CD4-positive, alpha-beta memory T cell (primary cell): ENCODE results near the gene STX10. TPM values are rescaled to one million over a fixed set of nuclear protein-coding genes. Genes with fewer than 3 reads are reported as not detected.

Experiments used
- CTCF ChIA-PET: fragments of 350-600 bp; sonication (Branson Sonifier 250); formaldehyde crosslinking; loops from one replicate; lab custom pipeline; 2021; ENCODE audit warnings: inconsistent platforms; ENCODE audit not compliant: partially characterized antibody; lab: Charles Lee
- POLR2A ChIA-PET: fragments of 350-600 bp; sonication (Branson Sonifier 250); formaldehyde crosslinking; loops from one replicate; lab custom pipeline; 2021; ENCODE audit not compliant: partially characterized antibody; lab: Charles Lee
- DNase-seq, 5 donors: peaks; one replicate each; pipeline versions ENCODE4 v3.0.0 to v3.0.0-alpha.2; 2020 to 2022; ENCODE audit warnings: mixed read lengths in 1 of 5
- H3K27ac ChIP-seq: one replicate; pipeline ENCODE4 v1.7.0; 2013; ENCODE audit warnings: low read depth, low read length
- H3K27me3 ChIP-seq: 2 replicates; pipeline ENCODE4 v1.7.0; 2013; ENCODE audit warnings: mild to moderate bottlenecking, low read length, moderate library complexity; ENCODE audit not compliant: insufficient read depth
- H3K36me3 ChIP-seq: 2 replicates; pipeline ENCODE4 v1.7.0; 2013; ENCODE audit warnings: mild to moderate bottlenecking, low read length, moderate library complexity; ENCODE audit not compliant: insufficient read depth
- H3K4me1 ChIP-seq: 2 replicates; pipeline ENCODE4 v1.7.0; 2013; ENCODE audit warnings: mild to moderate bottlenecking, low read length, moderate library complexity; ENCODE audit not compliant: insufficient read depth
- H3K4me3 ChIP-seq, 2 donors: one replicate each; pipeline ENCODE4 v1.7.0; 2013; ENCODE audit warnings: low read length in 2 of 2, mild to moderate bottlenecking in 1 of 2
- H3K9me3 ChIP-seq, 2 donors: one replicate each; pipeline ENCODE4 v1.7.0; 2013; ENCODE audit warnings: low read length in 2 of 2, control low read depth in 1 of 2; ENCODE audit not compliant: control insufficient read depth in 1 of 2
- H3K27ac Mint-ChIP-seq, 7 donors: one replicate each; pipeline ENCODE4 v1.8.0; 2020 to 2021; ENCODE audit warnings: mixed read lengths in 7 of 7, mild to moderate bottlenecking in 6 of 7, inconsistent platforms in 3 of 7, moderate library complexity in 3 of 7
- H3K27me3 Mint-ChIP-seq, 2 donors: one replicate each; pipeline ENCODE4 v1.8.0; 2020 to 2021; ENCODE audit warnings: mixed read lengths in 2 of 2
- H3K36me3 Mint-ChIP-seq, 2 donors: one replicate each; pipeline ENCODE4 v1.8.0; 2020 to 2021; ENCODE audit warnings: mixed read lengths in 2 of 2, inconsistent platforms in 1 of 2, mild to moderate bottlenecking in 1 of 2
- H3K4me1 Mint-ChIP-seq, 4 donors: one replicate each; pipeline ENCODE4 v1.8.0; 2020 to 2021; ENCODE audit warnings: mixed read lengths in 4 of 4, mild to moderate bottlenecking in 1 of 4
- H3K4me3 Mint-ChIP-seq, 8 donors: one replicate each; pipeline ENCODE4 v1.8.0; 2020 to 2021; ENCODE audit warnings: mixed read lengths in 8 of 8, mild to moderate bottlenecking in 7 of 8, moderate library complexity in 6 of 8, inconsistent platforms in 3 of 8
- H3K9me3 Mint-ChIP-seq, 8 donors: one replicate each; pipeline ENCODE4 v1.8.0; 2020 to 2021; ENCODE audit warnings: mixed read lengths in 8 of 8, mild to moderate bottlenecking in 5 of 8, inconsistent platforms in 3 of 8, moderate library complexity in 1 of 8
- intact Hi-C: fragments of 100-400 bp; cut with micrococcal nuclease; formaldehyde crosslinking; loops from one replicate; pipeline ENCODE4 v1.15.1; 2023
- polyA plus RNA-seq, 2 donors: library from polyadenylated mRNA; unstranded; fragments of 300-500 nt; fragmentation: Illumina TruSeq; gene quantifications; one replicate each; pipeline ENCODE4 v1.2.3, GENCODE V29; 2021
- total RNA-seq, 2 experiments: library from RNA; stranded (reverse); gene quantifications; one replicate each; pipeline ENCODE4 v1.2.3, GENCODE V29; 2021

STX10 gene
- total and polyA plus RNA-seq, 4 experiments from 2014 or later: 57.9 to 64.2 (median 63.9) TPM

GRCh38 chr19:13128583-13128982, 21.6 kb downstream of the STX10 start:
- CTCF ChIA-PET: interaction anchor here (0.7 to 1.2 kb wide), 4 partner anchors 15 to 163 kb away, joined by 3 to 4 read pairs (median 3); no protein-coding TSS in a partner anchor

GRCh38 chr19:13127811-13128575, 22.2 kb downstream of the STX10 start:
- Histone ChIP-seq H3K4me3 (no peak overlapping the region), H3K36me3 (no peaks in the 10 kb centered on the region), H3K4me1 (peaks cover 26% of the 10 kb centered on the region), H3K27me3 (no peaks in the 10 kb centered on the region), H3K9me3 (no peaks in the 10 kb centered on the region), H3K27ac (no peak overlapping the region)
- H3K27ac Mint-ChIP-seq: peak overlapping the region in 2 of 7 donors; percentile 13 to 66
- ChIA-PET POLR2A (interaction anchor here (0.7 kb wide), 1 partner anchor 12 kb away, joined by 3 read pairs; no protein-coding TSS in a partner anchor), CTCF (interaction anchor here (0.6 to 1.2 kb wide), 6 partner anchors 16 to 330 kb away, joined by 3 to 4 read pairs (median 3); no protein-coding TSS in a partner anchor)
- DNase-seq: no peak
- intact Hi-C loops: no loop called here
- no peaks in the 10 kb centered on the region for H3K27me3 Mint-ChIP-seq
- peaks cover 0 to 12% of the 10 kb centered on the region in 2 donors for H3K36me3 Mint-ChIP-seq
- no peak overlapping the region for H3K4me3 Mint-ChIP-seq
- peaks cover 22 to 36% (median 26%) of the 10 kb centered on the region in 4 donors for H3K4me1 Mint-ChIP-seq
- H3K9me3 Mint-ChIP-seq: no peaks in the 10 kb centered on the region

More at GRCh38 chr19:13128583-13128982, 21.6 kb downstream of the STX10 start:
- H3K36me3 ChIP-seq: no peaks in the 10 kb centered on the region
- DNase-seq: no peak
- no peak overlapping the region for H3K27ac ChIP-seq
- POLR2A ChIA-PET: interaction anchor here (0.9 kb wide), 1 partner anchor 24 kb away, joined by 3 read pairs; no protein-coding TSS in a partner anchor
- Mint-ChIP-seq H3K9me3 (no peaks in the 10 kb centered on the region), H3K4me3 (no peak overlapping the region), H3K36me3 (peaks cover 0 to 12% of the 10 kb centered on the region in 2 donors), H3K27me3 (no peaks in the 10 kb centered on the region), H3K4me1 (peaks cover 26 to 41% (median 30%) of the 10 kb centered on the region in 4 donors), H3K27ac (peak overlapping the region in 3 of 7 donors; percentile 25 to 36 (median 35))
- peaks cover 32% of the 10 kb centered on the region for H3K4me1 ChIP-seq
- H3K4me3 ChIP-seq: no peak overlapping the region
- intact Hi-C loops: no loop called here
- H3K27me3 ChIP-seq: no peaks in the 10 kb centered on the region
- H3K9me3 ChIP-seq: no peaks in the 10 kb centered on the region

- Mint-ChIP-seq H3K27ac (no peak overlapping the region), H3K4me3 (no peak overlapping the region), H3K4me1 (peaks cover 19 to 36% (median 23%) of the 10 kb centered on the region in 4 donors), H3K27me3 (no peaks in the 10 kb centered on the region), H3K9me3 (no peaks in the 10 kb centered on the region), H3K36me3 (peaks cover 0 to 13% of the 10 kb centered on the region in 2 donors)
- Histone ChIP-seq H3K9me3 (no peaks in the 10 kb centered on the region), H3K27me3 (no peaks in the 10 kb centered on the region), H3K36me3 (no peaks in the 10 kb centered on the region), H3K27ac (no peak overlapping the region), H3K4me1 (peaks cover 23% of the 10 kb centered on the region), H3K4me3 (no peak overlapping the region)
- intact Hi-C loops: no loop called here
- ChIA-PET POLR2A (no interaction called here), CTCF (interaction anchor here (1.1 kb wide), 1 partner anchor 150 kb away, joined by 4 read pairs; no protein-coding TSS in a partner anchor)
- no peak for DNase-seq
Observed at GRCh38 chr19:13127051-13127450, 23.1 kb downstream of the STX10 start.

- Mint-ChIP-seq H3K27ac (peak overlapping the region in 4 of 7 donors; percentile 17 to 71 (median 42)), H3K9me3 (no peaks in the 10 kb centered on the region), H3K4me1 (peaks cover 20 to 49% (median 34%) of the 10 kb centered on the region in 4 donors), H3K36me3 (peaks cover 0 to 14% of the 10 kb centered on the region in 2 donors), H3K4me3 (no peak overlapping the region), H3K27me3 (no peaks in the 10 kb centered on the region)
- ChIA-PET CTCF (interaction anchor here (0.7 to 1.2 kb wide), 2 partner anchors 19 to 26 kb away, joined by 3 read pairs; no protein-coding TSS in a partner anchor), POLR2A (interaction anchor here (0.6 to 1.5 kb wide), 3 partner anchors 9 to 26 kb away, joined by 3 read pairs; no protein-coding TSS in a partner anchor)
- intact Hi-C loops: no loop called here
- Histone ChIP-seq H3K4me3 (no peak overlapping the region), H3K9me3 (no peaks in the 10 kb centered on the region), H3K27ac (no peak overlapping the region), H3K36me3 (no peaks in the 10 kb centered on the region), H3K27me3 (no peaks in the 10 kb centered on the region), H3K4me1 (peaks cover 43% of the 10 kb centered on the region)
- DNase-seq: no peak
Observed at GRCh38 chr19:13122980-13123957, 26.9 kb downstream of the STX10 start.

- H3K9me3 ChIP-seq: no peaks in the 10 kb centered on the region
- Mint-ChIP-seq H3K27ac (peak overlapping the region in 5 of 7 donors; percentile 39 to 71 (median 60)), H3K4me3 (peak overlapping the region in 3 of 8 donors; percentile 6 to 59 (median 42)), H3K36me3 (peaks cover 0 to 17% of the 10 kb centered on the region in 2 donors), H3K4me1 (peaks cover 17 to 49% (median 33%) of the 10 kb centered on the region in 4 donors), H3K9me3 (peaks cover 0 to 2% (median 0%) of the 10 kb centered on the region in 8 donors), H3K27me3 (no peaks in the 10 kb centered on the region)
- no peak overlapping the region for H3K4me3 ChIP-seq
- no peak overlapping the region for H3K27ac ChIP-seq
- no peaks in the 10 kb centered on the region for H3K27me3 ChIP-seq
- no peaks in the 10 kb centered on the region for H3K36me3 ChIP-seq
- CTCF ChIA-PET: interaction anchor here (0.7 kb wide), 1 partner anchor 27 kb away, joined by 3 read pairs; no protein-coding TSS in a partner anchor
- POLR2A ChIA-PET: interaction anchor here (1.2 kb wide), 1 partner anchor 26 kb away, joined by 3 read pairs; no protein-coding TSS in a partner anchor
- peaks cover 44% of the 10 kb centered on the region for H3K4me1 ChIP-seq
- DNase-seq: no peak
- intact Hi-C loops: no loop called here
Observed at GRCh38 chr19:13122275-13122878, 27.8 kb downstream of the STX10 start.

- Mint-ChIP-seq H3K4me1 (peaks cover 17 to 53% (median 36%) of the 10 kb centered on the region in 4 donors), H3K9me3 (peaks cover 0 to 2% (median 0%) of the 10 kb centered on the region in 8 donors), H3K27me3 (no peaks in the 10 kb centered on the region), H3K4me3 (peak overlapping the region in 3 of 8 donors; percentile 6 to 59 (median 21)), H3K27ac (peak overlapping the region in 5 of 7 donors; percentile 39 to 61 (median 57)), H3K36me3 (peaks cover 0 to 21% of the 10 kb centered on the region in 2 donors)
- Histone ChIP-seq H3K4me3 (no peak overlapping the region), H3K9me3 (no peaks in the 10 kb centered on the region), H3K36me3 (no peaks in the 10 kb centered on the region), H3K4me1 (peaks cover 51% of the 10 kb centered on the region), H3K27me3 (no peaks in the 10 kb centered on the region), H3K27ac (no peak overlapping the region)
- intact Hi-C loops: no loop called here
- DNase-seq: no peak
- ChIA-PET POLR2A (interaction anchor here (0.7 to 7.2 kb wide), 2 partner anchors 30 to 168 kb away, joined by 3 to 132 read pairs; partner anchors contain the start of genes IER2 and STX10), CTCF (interaction anchor here (1.5 kb wide), 1 partner anchor 156 kb away, joined by 4 read pairs; no protein-coding TSS in a partner anchor)
Observed at GRCh38 chr19:13121551-13122274, 28.5 kb downstream of the STX10 start.
